AG04450 (cell line): ENCODE data around the gene LRIT3. TPM values are rescaled to one million over a fixed set of nuclear protein-coding genes. Genes with fewer than 3 reads are reported as not detected.

ENCODE experiments used
- CTCF ChIA-PET: fragments of 300-600, 350-600 bp; formaldehyde crosslinking; extraction: SDS; loops from one replicate; lab custom pipeline; 2022; ENCODE audit warnings: antibody characterized with exemption, inconsistent platforms; lab: Charles Lee
- POLR2A ChIA-PET: fragments of 350-600 bp; formaldehyde crosslinking; extraction: SDS; loops from one replicate; lab custom pipeline; 2021; ENCODE audit warnings: antibody characterized with exemption, inconsistent platforms; lab: Yijun Ruan, JAX
- DNase-seq: peaks from one replicate; pipeline ENCODE4 v3.0.0-alpha.2; 2011; ENCODE audit warnings: low read depth, low spot score
- H3K27ac ChIP-seq: one replicate; pipeline ENCODE4 v1.5.1; 2012; ENCODE audit warnings: low read depth, low read length, control low read depth
- H3K27me3 ChIP-seq: one replicate; pipeline ENCODE4 v1.6.0; 2012; ENCODE audit warnings: low read length; ENCODE audit not compliant: control insufficient read depth, insufficient read depth
- H3K4me3 ChIP-seq: 2 replicates; pipeline ENCODE4 v1.5.1; 2011; ENCODE audit warnings: mild to moderate bottlenecking, low read depth, low read length, control low read depth
- H3K9me3 ChIP-seq: 2 replicates; pipeline ENCODE4 v1.5.1; 2012; ENCODE audit warnings: low read length; ENCODE audit not compliant: control insufficient read depth, insufficient read depth
- polyA plus RNA-seq: library from polyadenylated mRNA; depleted of rRNA; stranded (reverse); fragments of >200 nt; gene quantifications from 2 replicates; pipeline ENCODE4 v1.2.3, GENCODE V29; 2011
- TF ChIP-seq, protein P1 (sequence below): IDR thresholded peaks from 2 replicates; pipeline ENCODE4 v1.5.1; 2011; ENCODE audit warnings: low read depth, low read length, control low read depth, inconsistent platforms

LRIT3 gene
- polyA plus RNA-seq, 1 experiment, result not detected

DNA sequence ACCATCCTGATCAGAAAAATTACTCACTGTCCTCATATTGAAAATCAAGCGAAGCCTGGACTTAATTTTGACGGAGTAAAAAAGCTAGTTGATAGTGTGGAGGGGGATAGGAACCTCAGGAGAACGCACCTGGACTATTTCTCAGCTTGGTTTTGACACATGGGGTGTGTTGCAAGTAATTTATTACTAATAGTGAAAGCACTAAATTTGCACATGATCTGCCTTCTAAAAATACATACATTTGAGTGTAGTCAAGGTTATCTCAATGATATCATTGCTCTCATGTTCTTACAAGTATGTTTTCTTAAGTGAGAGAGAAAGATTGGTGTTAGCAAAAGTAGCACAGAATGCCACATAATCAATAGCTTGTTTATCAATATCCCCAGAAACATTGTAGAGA is 29.5 kb downstream of the LRIT3 start:
- ChIA-PET POLR2A (no interaction called here), CTCF (interaction anchor here (0.5 kb wide), 1 partner anchor 452 kb away, joined by 3 read pairs; no protein-coding TSS in a partner anchor)
- Histone ChIP-seq H3K27me3 (no peaks in the 10 kb centered on the region), H3K27ac (no peak overlapping the region), H3K4me3 (no peak overlapping the region), H3K9me3 (no peaks in the 10 kb centered on the region)
- DNase-seq, result no peak
- TF ChIP-seq, protein P1, sequence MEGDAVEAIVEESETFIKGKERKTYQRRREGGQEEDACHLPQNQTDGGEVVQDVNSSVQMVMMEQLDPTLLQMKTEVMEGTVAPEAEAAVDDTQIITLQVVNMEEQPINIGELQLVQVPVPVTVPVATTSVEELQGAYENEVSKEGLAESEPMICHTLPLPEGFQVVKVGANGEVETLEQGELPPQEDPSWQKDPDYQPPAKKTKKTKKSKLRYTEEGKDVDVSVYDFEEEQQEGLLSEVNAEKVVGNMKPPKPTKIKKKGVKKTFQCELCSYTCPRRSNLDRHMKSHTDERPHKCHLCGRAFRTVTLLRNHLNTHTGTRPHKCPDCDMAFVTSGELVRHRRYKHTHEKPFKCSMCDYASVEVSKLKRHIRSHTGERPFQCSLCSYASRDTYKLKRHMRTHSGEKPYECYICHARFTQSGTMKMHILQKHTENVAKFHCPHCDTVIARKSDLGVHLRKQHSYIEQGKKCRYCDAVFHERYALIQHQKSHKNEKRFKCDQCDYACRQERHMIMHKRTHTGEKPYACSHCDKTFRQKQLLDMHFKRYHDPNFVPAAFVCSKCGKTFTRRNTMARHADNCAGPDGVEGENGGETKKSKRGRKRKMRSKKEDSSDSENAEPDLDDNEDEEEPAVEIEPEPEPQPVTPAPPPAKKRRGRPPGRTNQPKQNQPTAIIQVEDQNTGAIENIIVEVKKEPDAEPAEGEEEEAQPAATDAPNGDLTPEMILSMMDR, result no peak

DNA sequence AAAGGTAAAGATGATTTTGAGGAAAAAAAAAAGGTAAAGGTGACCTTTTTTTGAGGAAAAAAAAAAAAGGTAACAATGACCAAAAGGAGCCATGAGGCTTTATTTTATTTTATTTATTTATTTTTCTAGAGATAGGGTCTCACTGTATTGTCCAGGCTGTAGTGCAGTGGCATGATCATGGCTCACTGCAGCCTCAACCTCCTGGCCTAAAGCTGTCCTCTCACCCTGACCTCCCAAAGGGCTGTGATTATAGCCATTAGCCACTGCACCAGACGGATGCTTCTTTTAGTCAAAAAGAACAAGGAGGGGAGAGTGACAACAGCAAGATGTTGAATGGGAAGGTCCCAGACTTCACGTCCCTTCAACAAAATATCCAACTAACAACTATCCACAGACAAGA is 30.4 kb downstream of the LRIT3 start:
- TF ChIP-seq, protein P1, result no peak
- POLR2A ChIA-PET, result no interaction called here
- Histone ChIP-seq H3K27me3 (no peaks in the 10 kb centered on the region), H3K9me3 (no peaks in the 10 kb centered on the region), H3K4me3 (no peak overlapping the region), H3K27ac (no peak overlapping the region)
- CTCF ChIA-PET, result no interaction called here
- DNase-seq, result no peak

DNA sequence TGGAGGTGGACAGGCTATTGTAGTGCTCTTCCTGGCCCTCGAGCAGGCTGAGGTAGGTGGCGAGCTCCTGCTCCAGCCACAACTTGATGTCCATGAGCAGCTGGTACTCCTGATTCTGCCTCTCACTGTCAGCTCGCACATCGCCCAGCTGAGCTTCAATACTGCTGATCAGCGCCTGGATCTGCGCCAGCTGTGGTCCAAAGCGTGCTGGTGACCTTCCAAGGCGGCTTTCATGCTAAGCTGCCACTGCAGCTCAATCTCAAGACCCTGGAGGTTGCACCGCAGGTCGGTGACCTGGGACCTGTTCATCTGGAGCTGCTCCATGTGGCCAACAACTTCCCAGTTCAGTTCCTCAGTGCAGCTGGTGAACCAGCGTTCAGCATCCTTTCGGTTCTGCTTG is 31.2 kb downstream of the LRIT3 start:
- no peaks in the 10 kb centered on the region for H3K27me3 ChIP-seq
- no peaks in the 10 kb centered on the region for H3K9me3 ChIP-seq
- no peak overlapping the region for H3K27ac ChIP-seq
- H3K4me3 ChIP-seq, result no peak overlapping the region
- ChIA-PET POLR2A (no interaction called here), CTCF (no interaction called here)
- DNase-seq, result no peak
- TF ChIP-seq, protein P1, result no peak

DNA sequence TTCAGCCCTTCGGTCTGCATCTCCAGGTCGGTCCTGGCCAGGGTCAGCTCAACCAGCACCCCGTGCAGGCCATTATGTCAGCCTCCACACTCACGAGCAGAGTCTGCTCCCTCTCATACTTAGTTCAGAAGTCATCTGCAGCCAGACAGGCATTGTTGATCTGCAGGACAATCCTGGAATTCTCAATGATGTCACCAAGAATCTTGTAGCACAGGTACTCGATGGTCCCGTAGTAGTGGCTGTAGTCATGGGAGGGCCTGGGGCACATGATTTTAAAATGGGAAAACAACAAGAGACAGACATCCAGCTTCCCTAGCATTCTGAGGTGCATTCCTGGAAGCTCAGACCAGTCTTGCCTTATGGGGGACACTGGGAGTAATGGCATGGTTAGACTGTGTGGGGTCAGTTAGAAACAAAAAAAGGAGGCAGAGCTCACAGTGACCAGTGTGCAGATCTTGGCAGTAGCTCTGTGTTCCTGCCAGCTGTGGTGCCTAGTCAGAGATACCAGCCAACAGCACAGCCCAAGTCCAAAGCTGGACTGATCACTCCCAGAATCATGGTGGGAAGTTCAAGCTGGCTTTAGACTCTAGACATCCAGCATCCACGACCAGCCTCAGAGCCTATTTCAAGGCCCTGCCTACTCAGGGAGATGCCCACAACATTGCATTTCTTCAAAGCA is 31.9 kb downstream of the LRIT3 start:
- H3K27me3 ChIP-seq, result no peaks in the 10 kb centered on the region
- POLR2A ChIA-PET, result no interaction called here
- CTCF ChIA-PET, result no interaction called here
- no peak for DNase-seq
- H3K27ac ChIP-seq, result no peak overlapping the region
- no peaks in the 10 kb centered on the region for H3K9me3 ChIP-seq
- no peak overlapping the region for H3K4me3 ChIP-seq
- TF ChIP-seq, protein P1, result no peak

DNA sequence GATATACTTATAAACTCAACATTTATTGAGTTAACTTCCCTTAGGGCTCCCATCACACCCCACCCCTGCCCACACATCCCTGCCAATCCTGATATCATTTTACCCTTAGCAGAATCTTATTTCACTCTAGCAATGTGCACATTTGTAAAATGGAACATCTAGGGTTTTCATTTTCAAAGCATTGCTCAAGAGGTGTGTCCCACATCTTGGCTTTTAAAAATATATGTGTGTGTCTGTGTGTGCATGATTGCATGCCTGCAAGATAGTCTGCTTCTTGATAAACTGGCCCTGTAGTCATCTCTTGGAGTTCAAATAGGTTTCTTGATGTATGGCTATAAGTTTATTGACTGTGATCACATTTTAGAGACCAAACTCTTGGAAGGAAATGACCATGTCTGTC is 38.4 kb downstream of the LRIT3 start:
- DNase-seq, result no peak
- ChIA-PET POLR2A (no interaction called here), CTCF (no interaction called here)
- TF ChIP-seq, protein P1, result no peak
- Histone ChIP-seq H3K9me3 (no peaks in the 10 kb centered on the region), H3K4me3 (no peak overlapping the region), H3K27ac (no peak overlapping the region), H3K27me3 (no peaks in the 10 kb centered on the region)
